Astrocyte of the cerebellum (primary cell): ENCODE measurements around the gene ASS1.

Experiments
- DNase-seq: peaks from one replicate; pipeline ENCODE4 v3.0.0-alpha.2; 2011; ENCODE audit warnings: low read depth
- H3K4me3 ChIP-seq: 2 replicates; pipeline ENCODE4 v1.5.1; 2011; ENCODE audit warnings: mild to moderate bottlenecking, low read depth, low read length, moderate library complexity
- in situ Hi-C: cut with HindIII; loops from 2 replicates; pipeline ENCODE4 v1.10.0; 2017; ENCODE audit warnings: low sequenced_read_pairs
- TF ChIP-seq, protein P1 (sequence below): IDR thresholded peaks from 2 replicates; pipeline ENCODE4 v1.5.1; 2012; ENCODE audit warnings: low read length, low read depth, moderate library complexity, mild to moderate bottlenecking; ENCODE audit errors: missing control alignments

ASS1 gene

DNA sequence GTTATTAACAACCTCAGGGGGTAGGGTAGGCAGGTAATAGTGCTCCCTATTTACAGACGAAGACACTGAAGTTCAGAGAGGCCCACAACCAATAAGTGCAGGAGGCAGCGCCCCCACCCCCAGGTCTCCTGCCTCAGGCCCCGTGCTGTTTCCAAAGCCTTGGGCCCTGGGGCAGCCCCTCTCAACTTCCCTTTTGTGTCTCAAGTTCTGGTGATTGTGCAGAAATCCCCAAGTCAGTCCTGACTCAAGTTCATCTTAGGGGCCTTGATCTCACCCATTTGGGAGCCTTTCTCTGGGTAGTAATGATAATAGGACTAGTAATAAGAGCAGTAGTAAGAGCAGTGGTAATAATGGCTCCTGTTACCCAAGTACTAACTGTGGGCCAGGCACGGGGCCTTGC, 35.5 kb upstream of the ASS1 start:
- DNase-seq: no peak
- H3K4me3 ChIP-seq: no peak overlapping the region
- TF ChIP-seq, protein P1, sequence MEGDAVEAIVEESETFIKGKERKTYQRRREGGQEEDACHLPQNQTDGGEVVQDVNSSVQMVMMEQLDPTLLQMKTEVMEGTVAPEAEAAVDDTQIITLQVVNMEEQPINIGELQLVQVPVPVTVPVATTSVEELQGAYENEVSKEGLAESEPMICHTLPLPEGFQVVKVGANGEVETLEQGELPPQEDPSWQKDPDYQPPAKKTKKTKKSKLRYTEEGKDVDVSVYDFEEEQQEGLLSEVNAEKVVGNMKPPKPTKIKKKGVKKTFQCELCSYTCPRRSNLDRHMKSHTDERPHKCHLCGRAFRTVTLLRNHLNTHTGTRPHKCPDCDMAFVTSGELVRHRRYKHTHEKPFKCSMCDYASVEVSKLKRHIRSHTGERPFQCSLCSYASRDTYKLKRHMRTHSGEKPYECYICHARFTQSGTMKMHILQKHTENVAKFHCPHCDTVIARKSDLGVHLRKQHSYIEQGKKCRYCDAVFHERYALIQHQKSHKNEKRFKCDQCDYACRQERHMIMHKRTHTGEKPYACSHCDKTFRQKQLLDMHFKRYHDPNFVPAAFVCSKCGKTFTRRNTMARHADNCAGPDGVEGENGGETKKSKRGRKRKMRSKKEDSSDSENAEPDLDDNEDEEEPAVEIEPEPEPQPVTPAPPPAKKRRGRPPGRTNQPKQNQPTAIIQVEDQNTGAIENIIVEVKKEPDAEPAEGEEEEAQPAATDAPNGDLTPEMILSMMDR: no peak
- in situ Hi-C loops: no loop called here

DNA sequence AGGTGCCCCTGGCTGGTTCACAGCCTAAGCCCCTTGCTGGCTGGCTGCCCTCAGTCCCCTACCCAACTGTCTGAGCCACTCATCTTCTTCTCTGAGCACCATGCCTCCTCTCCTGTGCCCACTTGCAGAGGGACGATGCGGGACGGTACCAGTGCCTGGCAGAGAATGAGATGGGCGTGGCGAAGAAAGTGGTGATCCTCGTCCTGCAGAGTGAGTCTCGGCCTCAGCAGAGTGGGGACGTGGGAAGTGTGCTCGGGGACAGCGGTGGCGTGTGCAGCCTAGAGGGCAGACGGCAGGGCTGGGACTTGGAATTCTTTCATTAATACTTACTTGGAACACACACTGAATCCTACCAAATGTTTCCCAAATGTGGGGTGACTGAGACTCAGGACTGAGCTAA, 34.3 kb upstream of the ASS1 start:
- TF ChIP-seq, protein P1: no peak
- H3K4me3 ChIP-seq: no peak overlapping the region
- in situ Hi-C loops: no loop called here
- DNase-seq: no peak

DNA sequence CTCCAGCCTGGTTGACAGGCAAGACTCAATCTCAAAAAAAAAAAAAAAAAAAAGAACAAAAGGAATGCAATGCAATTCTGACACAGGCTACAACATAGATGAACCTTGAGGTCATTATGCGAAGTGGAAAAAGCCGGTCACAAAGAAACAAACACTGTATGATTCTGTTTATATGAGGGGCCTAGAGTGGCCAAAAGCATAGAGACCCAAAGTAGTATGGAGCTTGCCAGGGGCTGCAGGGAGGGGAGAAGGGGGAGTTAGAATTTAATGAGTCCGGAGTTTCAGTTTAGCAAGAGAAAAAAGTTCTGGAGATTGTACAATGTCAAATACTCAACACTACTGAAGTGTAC, 33.2 kb upstream of the ASS1 start:
- no peak for DNase-seq
- in situ Hi-C loops: no loop called here
- TF ChIP-seq, protein P1: no peak
- H3K4me3 ChIP-seq: no peak overlapping the region

DNA sequence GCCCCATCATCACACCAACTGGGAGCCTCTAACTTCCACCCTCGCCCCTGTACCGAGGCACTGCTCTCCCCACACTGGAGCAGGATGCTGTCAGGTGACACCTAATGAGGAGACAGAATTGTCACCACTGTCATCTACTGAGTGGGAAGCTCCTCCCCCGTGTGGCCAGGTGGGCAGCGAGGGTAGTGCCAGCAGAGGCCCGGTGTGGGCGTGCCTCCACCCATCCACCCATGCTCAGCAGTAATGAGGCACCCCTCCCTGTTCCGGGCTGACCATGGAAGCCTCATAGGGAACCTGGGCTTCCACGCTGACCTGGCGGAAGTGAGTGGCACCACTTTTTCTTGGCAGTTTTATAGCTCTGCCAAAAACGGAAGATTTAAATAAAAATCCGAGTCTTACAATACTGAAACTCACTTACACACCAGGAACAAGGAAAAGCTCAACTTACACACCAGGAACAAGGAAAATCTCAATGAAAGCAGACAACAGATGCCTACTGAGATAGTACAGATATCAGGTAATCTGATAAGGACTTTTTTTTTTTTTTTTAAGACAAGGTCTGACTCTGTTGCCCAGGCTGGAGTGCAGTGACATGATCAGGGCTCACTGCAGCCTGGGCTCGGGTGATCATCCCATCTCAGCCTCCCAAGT, 30.6 kb upstream of the ASS1 start:
- in situ Hi-C loops: no loop called here
- no peak overlapping the region for H3K4me3 ChIP-seq
- no peak for DNase-seq
- TF ChIP-seq, protein P1: no peak

DNA sequence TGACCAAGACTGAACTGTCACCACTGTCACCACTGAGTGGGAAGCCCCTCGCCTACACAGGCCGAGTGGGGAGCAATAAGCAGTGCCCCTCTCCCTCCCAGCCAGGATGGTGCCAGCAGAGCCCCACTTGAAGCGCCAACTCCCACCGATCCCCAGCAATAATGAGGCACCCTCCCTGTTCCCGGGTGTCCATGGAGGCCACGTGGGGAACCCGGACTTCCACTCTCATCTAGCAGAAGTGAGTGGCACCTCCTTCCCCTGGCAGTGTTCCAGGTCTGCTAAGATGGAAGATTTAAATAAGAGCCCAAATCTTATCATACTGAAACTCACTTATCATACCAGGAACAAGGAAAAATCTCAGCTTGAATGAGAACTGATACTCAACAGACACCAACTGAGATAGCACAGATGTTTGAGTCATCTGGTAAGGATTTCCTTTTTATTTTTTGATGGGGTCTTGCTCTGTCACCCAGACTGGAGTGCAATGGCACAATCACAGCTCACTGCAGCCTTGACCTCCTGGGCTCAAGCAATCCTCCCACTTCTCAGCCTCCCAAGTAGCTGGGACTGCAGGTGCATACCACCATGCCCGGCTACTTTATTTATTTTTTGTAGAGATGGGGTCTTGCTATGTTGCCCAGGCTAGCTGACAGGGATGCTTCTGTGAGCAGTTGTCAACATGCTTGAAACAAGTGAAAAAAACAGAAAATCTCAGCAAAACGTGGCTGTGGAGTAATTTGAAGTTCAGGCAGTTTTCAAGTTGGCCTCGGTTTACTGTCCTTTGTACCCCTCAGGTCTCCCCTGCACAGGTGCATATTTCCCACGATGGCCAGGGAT, 29.6 kb upstream of the ASS1 start:
- DNase-seq: no peak
- TF ChIP-seq, protein P1: no peak
- in situ Hi-C loops: no loop called here
- H3K4me3 ChIP-seq: no peak overlapping the region

DNA sequence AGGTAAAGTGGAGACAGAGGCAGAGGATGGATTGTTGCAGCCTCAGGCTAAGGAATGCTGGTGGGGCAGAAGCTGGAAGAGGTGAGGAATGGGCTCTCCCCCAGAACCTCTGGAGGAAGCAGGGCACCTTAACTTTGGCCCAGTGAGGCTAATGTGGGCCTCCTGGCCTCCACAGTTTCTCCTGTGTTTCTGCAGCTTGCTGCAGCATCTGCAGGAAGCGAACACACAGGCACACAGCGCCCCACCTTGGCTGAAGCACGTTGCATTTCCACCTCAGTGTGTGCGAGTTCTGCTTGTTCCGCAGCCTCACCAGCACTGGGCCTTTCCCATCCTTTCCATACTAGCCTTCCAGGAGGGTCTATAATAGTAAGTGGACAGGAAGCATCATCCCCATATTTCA, 27.2 kb upstream of the ASS1 start:
- H3K4me3 ChIP-seq: no peak overlapping the region
- TF ChIP-seq, protein P1: no peak
- no peak for DNase-seq
- in situ Hi-C loops: no loop called here
